HG03064 (cell line): ENCODE results near the gene GLYATL1.
"Not testable (repeated sequence)": the region's sequence is repeated elsewhere in the genome, so short reads cannot be mapped to it uniquely, and the experiment has no call there.

Source experiments
- ATAC-seq: cut with Tn5 transposase; IDR thresholded peaks from one replicate; pipeline ENCODE4 v1.9.1; 2021; ENCODE audit warnings: low read depth; ENCODE audit not compliant: unreplicated experiment

GLYATL1 gene

GRCh38 chr11:58992489-58992888, 53.2 kb downstream of the GLYATL1 start:
- ATAC-seq = no peak

- no peak for ATAC-seq
These were observed 54.9 kb downstream of the GLYATL1 start for GRCh38 chr11:58994171-58994570.

GRCh38 chr11:58998480-58999290, 59.4 kb downstream of the GLYATL1 start:
- ATAC-seq = no peak

GRCh38 chr11:58999291-58999680, 60.0 kb downstream of the GLYATL1 start:
- no peak for ATAC-seq

- ATAC-seq = no peak
These were observed 60.7 kb downstream of the GLYATL1 start for GRCh38 chr11:59000003-59000402.

- ATAC-seq = not testable (repeated sequence)
These were observed 62.7 kb downstream of the GLYATL1 start for GRCh38 chr11:59002006-59002405.
